RPMI7951 (cell line): ENCODE measurements around the gene NTN3. TPM values are rescaled to one million over a fixed set of nuclear protein-coding genes. Genes with fewer than 3 reads are reported as not detected.
"Not testable (repeated sequence)": the region's sequence is repeated elsewhere in the genome, so short reads cannot be mapped to it uniquely, and the experiment has no call there.

ENCODE experiments used
- DNase-seq: peaks from one replicate; pipeline ENCODE4 v3.0.0-alpha.2; 2012; ENCODE audit warnings: low read depth
- total RNA-seq: library from RNA; depleted of rRNA; stranded (reverse); fragments of >200 nt; shearing (Covaris generic); gene quantifications from 2 replicates; pipeline ENCODE4 v1.2.3, GENCODE V29; 2014

Gene NTN3
- total RNA-seq, 1 experiment from 2014 or later = not detected

- not testable (repeated sequence) for DNase-seq
Observed at GRCh38 chr16:2479996-2480395, 8.9 kb downstream of the NTN3 start.

DNA sequence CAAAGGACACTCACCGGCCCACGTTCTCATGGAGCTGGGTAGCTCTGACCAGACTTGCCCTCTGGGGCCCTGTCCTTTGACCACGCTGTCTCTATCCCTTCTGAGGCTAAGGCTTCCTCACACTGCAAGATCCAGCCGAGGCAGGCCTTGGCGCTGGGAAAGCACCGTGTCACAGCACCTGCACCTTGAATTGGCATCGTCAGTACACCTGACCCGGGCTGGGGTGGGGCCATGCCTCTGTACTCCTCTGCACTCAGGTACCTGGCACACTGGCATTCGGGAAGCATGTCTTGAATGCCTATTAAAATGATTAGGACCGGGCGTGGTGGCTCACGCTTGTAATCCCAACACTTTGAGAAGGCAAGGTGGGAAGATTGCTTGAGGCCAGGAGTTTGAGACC is 9.9 kb downstream of the NTN3 start:
- DNase-seq = no peak

DNA sequence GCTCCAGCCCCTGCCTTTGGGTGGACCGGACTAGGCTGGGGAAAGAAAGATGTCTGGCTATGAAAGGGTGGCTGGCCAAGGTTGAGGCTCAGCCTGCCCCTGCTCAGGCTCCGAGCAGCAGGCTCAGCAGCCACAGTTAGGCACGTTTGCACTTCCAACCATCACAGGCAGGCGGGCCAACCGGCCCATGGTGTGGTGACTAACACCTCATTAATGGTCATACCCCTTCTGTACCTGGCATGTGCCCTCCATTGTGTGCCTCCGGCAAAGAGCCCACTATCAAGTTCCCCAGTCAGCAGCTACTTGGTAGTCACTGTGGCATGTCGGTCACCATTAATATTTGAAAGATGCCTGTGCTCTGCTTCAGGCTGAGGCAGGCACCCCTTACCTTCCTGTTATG is 10.6 kb downstream of the NTN3 start:
- no peak for DNase-seq

GRCh38 chr16:2482249-2482648 is 11.2 kb downstream of the NTN3 start:
- DNase-seq = no peak

DNA sequence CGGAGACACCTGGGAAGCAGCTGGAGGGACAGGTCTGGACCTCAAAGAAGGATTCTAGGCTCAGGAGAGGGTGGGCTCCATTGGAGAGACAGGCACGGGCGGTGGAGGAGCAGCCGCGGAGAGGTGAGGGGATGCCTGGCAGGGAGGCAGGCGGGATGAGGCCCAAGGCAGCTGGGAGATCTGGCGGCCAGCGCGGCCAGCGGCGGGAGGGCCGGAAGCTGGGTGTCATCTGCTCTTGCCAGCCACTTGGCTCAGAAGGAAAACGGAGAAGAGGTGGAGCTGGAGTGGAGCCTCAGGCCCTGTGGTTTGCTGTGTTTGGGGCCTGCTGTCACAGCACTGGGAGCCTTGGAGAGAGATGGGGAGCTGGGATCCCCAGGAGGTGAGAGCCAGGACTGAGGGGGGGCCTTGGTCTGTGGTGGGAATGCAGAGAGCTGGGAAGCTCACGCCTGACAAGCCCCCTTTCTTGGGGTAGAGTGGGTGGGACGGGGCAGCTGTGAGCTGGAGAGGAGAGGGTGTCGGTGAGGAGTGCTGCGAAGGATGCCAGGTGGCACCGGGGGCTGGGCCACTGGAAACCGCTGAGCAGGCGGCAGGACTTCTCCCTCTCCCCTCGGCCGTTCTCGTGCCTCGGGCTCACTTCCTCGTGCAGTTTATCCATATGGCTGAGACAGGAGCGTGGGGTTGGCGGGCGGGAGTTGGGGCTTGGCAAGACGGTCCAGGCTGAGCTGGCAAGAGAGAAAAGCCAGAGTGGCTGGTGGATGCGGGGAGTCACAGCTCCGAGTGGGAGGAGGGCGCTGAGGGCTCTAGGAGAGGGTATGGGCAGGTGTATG is 11.8 kb downstream of the NTN3 start:
- DNase-seq = peak; percentile 87

GRCh38 chr16:2483939-2484897 is 13.1 kb downstream of the NTN3 start:
- no peak for DNase-seq

- no peak for DNase-seq
Observed at GRCh38 chr16:2484898-2485508, 13.9 kb downstream of the NTN3 start.

DNA sequence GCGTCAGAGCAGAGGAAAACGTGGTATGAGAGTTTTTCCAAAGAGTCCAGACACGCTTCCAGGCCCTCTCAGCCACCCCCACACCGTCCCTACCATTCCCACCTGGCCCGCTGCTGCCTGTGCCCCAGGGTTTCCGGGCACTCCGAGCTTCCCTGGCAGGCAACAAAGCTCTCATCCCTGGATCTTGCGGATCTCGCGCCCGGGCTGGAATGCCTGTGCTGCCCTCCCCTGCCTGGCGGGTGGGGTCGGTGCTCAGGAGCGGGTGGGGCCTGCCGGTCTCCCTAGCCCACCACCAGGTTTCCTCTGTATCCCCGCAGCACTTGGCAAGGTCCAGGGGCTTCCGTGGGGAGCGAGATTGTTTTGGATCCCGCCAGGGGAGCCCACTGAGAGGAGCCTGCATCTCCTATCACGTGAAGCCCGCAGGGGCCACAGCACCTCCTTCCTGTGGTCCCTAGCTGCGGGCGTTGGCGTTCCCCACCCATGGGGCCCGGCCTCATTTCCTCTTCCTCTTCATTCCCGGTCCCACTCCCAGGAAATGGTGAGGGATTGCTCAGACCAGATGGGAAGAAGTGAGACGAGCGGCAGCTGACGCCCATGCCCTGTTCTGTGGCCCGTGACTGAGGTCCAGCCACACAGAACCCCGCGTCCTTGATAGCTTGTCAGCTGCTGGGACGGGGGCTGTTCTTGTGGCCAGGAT is 14.9 kb downstream of the NTN3 start:
- no peak for DNase-seq

DNA sequence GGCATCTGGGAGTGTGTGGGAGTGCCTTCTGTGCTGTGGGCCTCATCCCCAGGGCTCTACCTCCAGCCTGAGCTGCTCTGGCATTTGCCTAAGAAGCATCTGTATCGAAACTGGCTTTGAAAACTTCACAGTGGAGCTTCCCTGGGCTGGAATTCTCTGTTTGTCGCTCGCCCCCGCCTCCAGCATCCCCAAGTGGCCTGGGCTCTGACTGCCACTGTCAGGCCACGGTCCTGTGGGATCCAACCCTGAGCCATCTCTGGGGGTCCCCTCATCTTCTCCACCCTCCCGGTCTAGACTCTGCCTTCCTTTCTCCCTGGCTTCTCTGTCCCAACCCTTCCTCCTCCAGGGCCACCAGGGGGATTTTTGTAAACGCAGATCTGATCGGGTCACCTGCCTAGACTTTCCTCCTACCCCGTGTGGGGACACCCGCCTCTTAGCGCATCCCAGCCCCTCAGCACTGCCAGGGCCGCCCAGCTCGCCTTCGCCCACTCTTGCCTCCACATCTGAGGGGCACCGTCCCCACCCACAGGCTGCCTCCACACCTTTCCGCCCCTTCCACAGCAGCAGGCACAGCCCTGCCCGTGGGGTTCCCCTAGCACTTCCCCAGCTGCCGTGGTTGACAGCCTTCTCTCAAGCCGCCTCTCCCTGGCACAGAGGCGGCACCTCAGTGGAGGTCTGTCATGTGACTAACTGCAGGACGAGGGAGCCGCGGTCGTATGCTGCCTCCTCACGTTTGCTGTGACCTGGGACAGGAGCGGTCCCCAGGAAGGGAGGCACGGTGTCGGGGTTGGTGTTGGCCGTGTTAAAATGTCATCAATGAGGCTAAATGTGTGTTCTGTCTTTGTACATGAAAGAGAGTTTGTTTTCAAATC is 15.8 kb downstream of the NTN3 start:
- peak; percentile 34 for DNase-seq

GRCh38 chr16:2487517-2487842 is 16.4 kb downstream of the NTN3 start:
- no peak for DNase-seq

DNA sequence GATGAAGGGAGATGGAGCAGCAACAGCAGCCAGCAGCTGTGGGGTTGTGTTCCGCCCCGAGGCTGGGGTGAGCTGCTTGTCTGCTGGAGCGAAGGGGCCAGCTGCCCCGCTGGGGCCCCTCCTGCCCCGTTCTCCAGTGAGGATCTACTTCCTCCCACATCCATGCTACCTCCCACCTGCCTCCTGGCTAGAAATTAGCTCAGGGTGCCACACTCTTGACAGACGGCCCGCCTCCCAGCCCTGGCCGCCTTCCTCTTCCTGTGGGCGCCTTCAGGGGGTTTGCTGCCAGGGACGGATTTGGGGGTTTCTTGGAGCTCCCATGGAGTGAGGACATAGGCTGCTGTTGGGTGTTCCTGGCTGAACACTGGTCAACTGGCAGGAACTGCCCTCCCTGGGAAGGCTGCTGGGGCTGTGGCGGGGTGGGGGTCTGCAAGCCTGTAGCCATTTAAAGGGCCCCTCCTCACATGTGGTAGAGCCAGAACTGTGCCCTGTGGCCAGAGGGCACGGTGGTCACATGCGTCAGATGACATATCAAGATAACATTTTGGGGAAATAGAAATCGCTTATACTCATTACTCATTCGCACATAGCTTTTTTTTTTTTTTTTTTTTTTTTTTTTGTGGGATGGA is 16.9 kb downstream of the NTN3 start:
- no peak for DNase-seq

- DNase-seq = no peak
Observed at GRCh38 chr16:2489581-2489980, 18.5 kb downstream of the NTN3 start.

GRCh38 chr16:2490190-2491105 is 19.4 kb downstream of the NTN3 start:
- no peak for DNase-seq

- DNase-seq = no peak
Observed at GRCh38 chr16:2492292-2492691, 21.2 kb downstream of the NTN3 start.

DNA sequence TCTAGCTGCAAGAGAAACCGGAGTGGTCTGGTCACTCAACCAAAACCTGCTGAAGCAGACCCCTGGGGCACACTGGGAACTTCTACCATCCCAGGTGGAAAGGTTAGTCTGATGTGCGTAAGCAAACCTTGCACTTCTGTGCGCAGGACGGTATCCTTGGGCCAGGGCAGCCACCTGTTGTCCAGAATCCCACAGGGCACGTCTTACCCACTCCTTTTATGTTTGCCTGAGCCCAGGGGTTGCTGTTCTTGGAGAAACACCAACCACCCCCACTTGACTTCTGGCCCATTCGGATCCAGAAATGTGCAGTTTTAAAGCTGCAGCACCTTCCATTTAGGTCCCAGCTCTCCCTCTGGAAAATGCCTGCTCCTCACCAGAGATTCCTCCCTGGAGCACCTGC is 22.5 kb downstream of the NTN3 start:
- no peak for DNase-seq

DNA sequence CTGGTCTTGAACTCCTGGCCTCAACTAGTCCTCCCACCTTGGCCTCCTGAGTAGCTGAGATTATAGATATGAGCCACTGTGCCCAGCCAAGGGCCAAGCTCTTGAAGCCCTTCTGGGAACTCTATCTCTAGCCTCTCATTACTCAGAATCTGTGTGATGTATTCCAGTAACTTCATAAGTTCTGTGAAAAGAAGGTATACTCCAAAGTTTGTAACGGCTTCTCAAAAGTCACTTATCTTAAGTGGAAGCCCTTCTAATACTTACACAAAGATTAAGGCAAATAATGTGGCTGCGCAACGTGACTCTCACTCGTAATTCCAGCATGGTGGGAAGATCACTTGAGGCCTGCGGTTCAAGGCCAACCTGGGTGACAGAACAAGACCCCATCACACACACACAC is 23.5 kb downstream of the NTN3 start:
- no peak for DNase-seq

- no peak for DNase-seq
Observed at GRCh38 chr16:2495041-2495440, 23.9 kb downstream of the NTN3 start.

- DNase-seq = no peak
Observed at GRCh38 chr16:2496223-2497115, 25.4 kb downstream of the NTN3 start.
